CD1c-positive myeloid dendritic cell (primary cell): ENCODE results near the gene AGRN.
"Not testable (repeated sequence)": the region's sequence is repeated elsewhere in the genome, so short reads cannot be mapped to it uniquely, and the experiment has no call there.

Experiments used
- DNase-seq: peaks from one replicate; pipeline ENCODE4 v3.0.0-alpha.2; 2016; ENCODE audit errors: extremely low spot score

Gene AGRN

GRCh38 chr1:1067284-1067859, 47.5 kb downstream of the AGRN start:
- no peak for DNase-seq

- DNase-seq = no peak
These were observed 48.1 kb downstream of the AGRN start for GRCh38 chr1:1067860-1068516.

GRCh38 chr1:1068517-1069055, 48.7 kb downstream of the AGRN start:
- peak; percentile 39 for DNase-seq

GRCh38 chr1:1069056-1069710, 49.3 kb downstream of the AGRN start:
- peak; percentile 79 for DNase-seq

- peak; percentile 62 for DNase-seq
These were observed 50.1 kb downstream of the AGRN start for GRCh38 chr1:1069711-1070676.

- DNase-seq = no peak
These were observed 51.8 kb downstream of the AGRN start for GRCh38 chr1:1071486-1072298.

- DNase-seq = no peak
These were observed 52.5 kb downstream of the AGRN start for GRCh38 chr1:1072299-1072848.

GRCh38 chr1:1072849-1073742, 53.2 kb downstream of the AGRN start:
- no peak for DNase-seq

- no peak for DNase-seq
These were observed 54.0 kb downstream of the AGRN start, which contains the start of gene RNF223 for GRCh38 chr1:1073743-1074587. RNF223 (minus strand) TSS chr1:1074306; CDS start chr1:1072566, 1,740 bp downstream.

- DNase-seq = no peak
These were observed 54.8 kb downstream of the AGRN start for GRCh38 chr1:1074631-1075147.

- no peak for DNase-seq
These were observed 55.4 kb downstream of the AGRN start for GRCh38 chr1:1075148-1075935.

GRCh38 chr1:1077396-1077795, 57.5 kb downstream of the AGRN start:
- DNase-seq = not testable (repeated sequence)

- peak; percentile 47 for DNase-seq
These were observed 59.6 kb downstream of the AGRN start for GRCh38 chr1:1079408-1080121.

- DNase-seq = no peak
These were observed 60.3 kb downstream of the AGRN start for GRCh38 chr1:1080122-1080757.

- DNase-seq = no peak
These were observed 61.0 kb downstream of the AGRN start for GRCh38 chr1:1080951-1081310.
